Parathyroid adenoma (tissue), 2 donors: ENCODE data around the gene EOMES.
A peak's percentile ranks its signal among the peaks of the same experiment; 100 is the strongest.

Experiments used
- H2AFZ ChIP-seq: fragments of 300-600 bp; sonication (generic); one replicate; pipeline ENCODE4 v1.7.0; 2017; ENCODE audit warnings: antibody characterized with exemption, mild to moderate bottlenecking
- H3K27ac ChIP-seq: fragments of 300-600 bp; sonication (generic); one replicate; pipeline ENCODE4 v1.7.0; 2017
- H3K27me3 ChIP-seq: fragments of 300-600 bp; sonication (generic); one replicate; pipeline ENCODE4 v1.7.0; 2017; ENCODE audit warnings: low read length; ENCODE audit not compliant: control insufficient read depth, insufficient read depth
- H3K36me3 ChIP-seq: fragments of 300-600 bp; sonication (generic); one replicate; pipeline ENCODE4 v1.7.0; 2017; ENCODE audit warnings: low read length; ENCODE audit not compliant: control insufficient read depth, insufficient read depth
- H3K4me1 ChIP-seq: fragments of 300-600 bp; sonication (generic); one replicate; pipeline ENCODE4 v1.7.0; 2017; ENCODE audit warnings: control low read depth
- H3K4me2 ChIP-seq: fragments of 300-600 bp; sonication (generic); one replicate; pipeline ENCODE4 v1.7.0; 2017; ENCODE audit warnings: low read length
- H3K4me3 ChIP-seq: fragments of 300-600 bp; sonication (generic); one replicate; pipeline ENCODE4 v1.7.0; 2017; ENCODE audit warnings: low read depth, low read length
- H3K79me2 ChIP-seq: fragments of 300-600 bp; sonication (generic); one replicate; pipeline ENCODE4 v1.7.0; 2017; ENCODE audit warnings: control low read depth
- H3K9ac ChIP-seq: fragments of 300-600 bp; sonication (generic); one replicate; pipeline ENCODE4 v1.7.0; 2017; ENCODE audit warnings: mild to moderate bottlenecking
- H3K9me3 ChIP-seq: fragments of 300-600 bp; sonication (generic); one replicate; pipeline ENCODE4 v1.7.0; 2017; ENCODE audit warnings: low read length; ENCODE audit not compliant: control insufficient read depth
- CTCF ChIP-seq: fragments of 300-600 bp; sonication (generic); IDR thresholded peaks from one replicate; pipeline ENCODE4 v1.7.0; 2017; ENCODE audit warnings: antibody characterized with exemption, mild to moderate bottlenecking
- donor health status: primary hyperparathyroidism.

The EOMES gene

GRCh38 chr3:27685474-27685873 is 36.6 kb downstream of the EOMES start:
- Histone ChIP-seq H3K4me1 (peaks cover 3% of the 10 kb centered on the region), H3K79me2 (no peaks in the 10 kb centered on the region), H3K4me2 (no peak overlapping the region), H3K36me3 (no peaks in the 10 kb centered on the region), H3K27ac (no peak overlapping the region), H3K27me3 (no peaks in the 10 kb centered on the region), H3K9ac (no peak overlapping the region), H2AFZ (no peak overlapping the region), H3K4me3 (no peak overlapping the region), H3K9me3 (no peaks in the 10 kb centered on the region)
- no peak for TF ChIP-seq CTCF

DNA sequence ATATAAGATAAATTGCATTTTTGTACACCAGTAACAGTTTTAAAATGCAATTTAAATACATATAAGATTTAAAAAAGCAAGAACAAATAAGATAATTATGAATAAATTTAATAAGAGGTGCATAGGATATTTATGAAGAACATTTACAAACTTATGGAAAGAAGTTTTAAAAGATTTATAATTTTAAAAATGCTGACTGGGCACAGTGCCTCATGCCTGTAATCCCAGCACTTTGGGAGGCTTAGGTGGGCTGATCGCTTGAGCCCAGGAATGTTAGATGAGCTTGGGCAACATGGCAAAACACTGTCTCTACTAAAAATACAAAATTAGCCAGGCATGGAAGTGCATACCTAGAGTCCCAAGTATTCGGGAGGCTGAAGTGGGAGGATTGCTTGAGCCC is 37.8 kb downstream of the EOMES start:
- no peak for TF ChIP-seq CTCF
- Histone ChIP-seq H3K27ac (no peak overlapping the region), H3K9me3 (no peaks in the 10 kb centered on the region), H3K79me2 (no peaks in the 10 kb centered on the region), H3K4me1 (peaks cover 3% of the 10 kb centered on the region), H2AFZ (no peak overlapping the region), H3K4me2 (no peak overlapping the region), H3K4me3 (no peak overlapping the region), H3K9ac (no peak overlapping the region), H3K27me3 (no peaks in the 10 kb centered on the region), H3K36me3 (no peaks in the 10 kb centered on the region)

GRCh38 chr3:27681249-27681748 is 40.8 kb downstream of the EOMES start:
- peaks cover 3% of the 10 kb centered on the region for H3K4me1 ChIP-seq
- no peak overlapping the region for H3K27ac ChIP-seq
- no peaks in the 10 kb centered on the region for H3K9me3 ChIP-seq
- H3K79me2 ChIP-seq: no peaks in the 10 kb centered on the region
- H3K4me3 ChIP-seq: peak overlapping the region; percentile 19
- peak overlapping the region; percentile 61 for H2AFZ ChIP-seq
- H3K27me3 ChIP-seq: no peaks in the 10 kb centered on the region
- peak; percentile 71 for TF ChIP-seq CTCF
- no peak overlapping the region for H3K9ac ChIP-seq
- H3K36me3 ChIP-seq: no peaks in the 10 kb centered on the region
- peak overlapping the region; percentile 14 for H3K4me2 ChIP-seq

DNA sequence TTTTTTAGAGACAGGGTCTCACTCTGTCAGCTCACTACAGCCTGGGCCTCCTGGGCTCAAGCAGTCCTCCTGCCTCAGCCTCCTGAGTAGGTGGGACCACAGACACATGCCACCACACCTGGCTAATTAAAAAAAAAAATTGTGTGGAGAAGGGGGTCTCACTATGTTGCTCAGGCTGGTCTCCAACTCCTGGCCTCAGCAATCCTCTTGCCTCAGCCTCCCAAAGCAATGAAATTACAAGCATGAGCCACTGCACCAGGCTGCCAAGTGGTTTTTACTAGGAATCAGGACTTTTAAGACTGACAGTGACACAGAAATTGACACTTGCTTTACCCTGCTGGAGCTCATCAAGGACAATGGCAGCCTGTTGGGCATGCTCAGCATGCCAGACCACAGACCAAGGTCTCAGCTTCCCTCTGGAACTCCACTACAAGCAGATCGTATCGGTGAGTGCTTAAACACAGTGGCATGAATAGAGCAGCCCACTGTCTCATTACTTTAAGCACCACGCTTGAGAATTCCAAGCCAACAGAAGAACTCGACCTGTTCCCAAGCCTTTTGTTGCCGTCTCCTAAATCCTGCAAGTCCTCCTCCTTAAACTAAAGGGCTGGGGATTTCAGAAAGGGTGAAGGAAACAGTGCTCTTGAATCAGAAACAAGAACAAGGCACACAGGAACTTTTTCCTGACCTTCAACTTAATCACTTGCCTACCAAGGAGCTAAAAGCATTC is 41.4 kb downstream of the EOMES start:
- Histone ChIP-seq H3K27ac (no peak overlapping the region), H3K4me2 (peak overlapping the region; percentile 14), H3K4me3 (peak overlapping the region; percentile 19), H3K9me3 (no peaks in the 10 kb centered on the region), H3K9ac (no peak overlapping the region), H3K79me2 (no peaks in the 10 kb centered on the region), H3K4me1 (peaks cover 3% of the 10 kb centered on the region), H3K36me3 (no peaks in the 10 kb centered on the region), H3K27me3 (no peaks in the 10 kb centered on the region), H2AFZ (peak overlapping the region; percentile 61)
- TF ChIP-seq CTCF: no peak

- no peak for TF ChIP-seq CTCF
- Histone ChIP-seq H3K79me2 (no peaks in the 10 kb centered on the region), H3K27me3 (no peaks in the 10 kb centered on the region), H3K9ac (no peak overlapping the region), H2AFZ (peak overlapping the region; percentile 20), H3K27ac (no peak overlapping the region), H3K4me2 (no peak overlapping the region), H3K36me3 (no peaks in the 10 kb centered on the region), H3K4me1 (peaks cover 3% of the 10 kb centered on the region), H3K9me3 (no peaks in the 10 kb centered on the region), H3K4me3 (no peak overlapping the region)
Observed at GRCh38 chr3:27679691-27680090, 42.4 kb downstream of the EOMES start.
